HAP-1 (cell line): Measurements from ENCODE around the gene EFCC1.

Experiments used
- DNase-seq, 2 experiments: peaks; one replicate each; pipeline ENCODE4 v3.0.0-alpha.2; 2016 to 2020; ENCODE audit warnings: low spot score in 2 of 2
- H3K27me3 ChIP-seq: fragments of 250-450 bp; sonication (Bioruptor Pico); 2 replicates; pipeline ENCODE4 v1.5.1; 2020; ENCODE audit warnings: low read depth, mild to moderate bottlenecking, moderate library complexity
- H3K36me3 ChIP-seq: fragments of 250-450 bp; sonication (Bioruptor Pico); replicated peaks from 2 replicates; pipeline ENCODE4 v1.5.1; 2020; ENCODE audit warnings: mild to moderate bottlenecking
- H3K4me1 ChIP-seq: fragments of 250-450 bp; sonication (Bioruptor Pico); 2 replicates; pipeline ENCODE4 v1.5.1; 2020; ENCODE audit warnings: mild to moderate bottlenecking
- H3K4me3 ChIP-seq: fragments of 250-450 bp; sonication (Bioruptor Pico); 2 replicates; pipeline ENCODE4 v1.5.1; 2020; ENCODE audit warnings: mild to moderate bottlenecking, moderate library complexity
- H3K9me3 ChIP-seq: fragments of 250-450 bp; sonication (Bioruptor Pico); 2 replicates; pipeline ENCODE4 v1.5.1; 2020; ENCODE audit warnings: mild to moderate bottlenecking, moderate library complexity
- in situ Hi-C: fragments of 300-500 bp; cut with MboI; formaldehyde crosslinking; loops from 3 replicates; pipeline ENCODE4 v1.14.3; 2020; ENCODE audit warnings: low sequenced_read_pairs, inconsistent platforms, mixed read lengths

Gene EFCC1

DNA sequence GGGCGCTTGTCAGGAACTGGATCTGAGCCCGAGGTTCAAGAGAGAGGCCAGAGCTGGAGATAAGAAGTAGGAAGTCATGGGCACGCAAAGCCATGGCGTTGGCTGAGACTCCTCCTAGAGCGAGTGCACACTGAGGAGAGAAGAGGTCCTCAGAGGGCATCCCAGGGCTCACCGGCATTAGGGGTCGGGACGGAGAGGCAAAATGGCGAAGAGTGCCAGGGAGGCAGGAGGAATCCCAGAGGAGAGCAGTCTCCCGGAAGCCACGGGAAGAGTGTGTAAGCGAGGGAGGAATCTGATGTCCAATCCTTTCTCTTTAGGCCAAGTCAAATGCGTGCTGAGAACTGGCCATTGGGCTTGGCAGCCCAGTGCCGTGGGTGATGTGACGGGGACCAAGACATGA is 24.0 kb downstream of the EFCC1 start:
- no peaks in the 10 kb centered on the region for H3K36me3 ChIP-seq
- peaks cover 8% of the 10 kb centered on the region for H3K4me1 ChIP-seq
- H3K9me3 ChIP-seq = no peaks in the 10 kb centered on the region
- H3K27me3 ChIP-seq = no peaks in the 10 kb centered on the region
- no peak overlapping the region for H3K4me3 ChIP-seq
- in situ Hi-C loops = no loop called here
- DNase-seq = no peak

DNA sequence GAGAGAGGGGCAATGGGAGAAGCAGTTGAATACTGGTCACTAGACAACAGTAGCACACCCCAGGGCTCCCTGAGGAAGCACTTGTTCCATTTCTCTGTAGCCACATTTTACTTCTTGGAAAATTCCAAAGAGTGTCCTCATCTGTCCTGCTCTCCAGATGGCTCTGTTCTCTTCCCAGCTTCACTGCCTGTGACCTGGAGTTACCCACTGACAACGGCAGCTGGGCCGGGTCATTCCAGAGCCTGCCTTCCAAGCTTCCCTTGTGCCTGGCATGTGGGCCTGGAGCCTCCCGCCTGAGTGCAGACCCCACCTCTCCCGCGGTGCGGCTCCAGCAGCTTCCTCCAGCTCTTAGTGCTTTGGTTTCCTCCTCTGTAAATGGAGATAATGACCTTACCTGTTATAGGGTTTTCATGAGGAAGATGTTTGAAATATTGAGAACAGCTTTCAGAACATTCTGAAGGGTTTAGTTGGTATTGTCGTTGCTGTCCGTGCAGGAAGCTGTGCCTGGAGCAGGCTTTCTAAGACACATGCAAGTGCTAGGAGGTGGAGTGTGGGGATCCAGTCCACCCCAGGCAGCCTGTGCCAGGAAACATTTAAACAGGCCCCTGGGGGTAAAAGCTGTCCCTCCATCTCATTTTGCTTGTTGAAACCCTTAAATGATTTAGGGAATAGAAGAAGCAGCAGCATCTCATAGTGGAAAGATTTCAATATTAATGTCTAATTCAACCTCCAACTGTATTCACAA is 24.8 kb downstream of the EFCC1 start:
- Histone ChIP-seq H3K9me3 (no peaks in the 10 kb centered on the region), H3K27me3 (no peaks in the 10 kb centered on the region), H3K4me3 (no peak overlapping the region), H3K36me3 (no peaks in the 10 kb centered on the region), H3K4me1 (peaks cover 8% of the 10 kb centered on the region)
- in situ Hi-C loops = no loop called here
- DNase-seq = no peak

DNA sequence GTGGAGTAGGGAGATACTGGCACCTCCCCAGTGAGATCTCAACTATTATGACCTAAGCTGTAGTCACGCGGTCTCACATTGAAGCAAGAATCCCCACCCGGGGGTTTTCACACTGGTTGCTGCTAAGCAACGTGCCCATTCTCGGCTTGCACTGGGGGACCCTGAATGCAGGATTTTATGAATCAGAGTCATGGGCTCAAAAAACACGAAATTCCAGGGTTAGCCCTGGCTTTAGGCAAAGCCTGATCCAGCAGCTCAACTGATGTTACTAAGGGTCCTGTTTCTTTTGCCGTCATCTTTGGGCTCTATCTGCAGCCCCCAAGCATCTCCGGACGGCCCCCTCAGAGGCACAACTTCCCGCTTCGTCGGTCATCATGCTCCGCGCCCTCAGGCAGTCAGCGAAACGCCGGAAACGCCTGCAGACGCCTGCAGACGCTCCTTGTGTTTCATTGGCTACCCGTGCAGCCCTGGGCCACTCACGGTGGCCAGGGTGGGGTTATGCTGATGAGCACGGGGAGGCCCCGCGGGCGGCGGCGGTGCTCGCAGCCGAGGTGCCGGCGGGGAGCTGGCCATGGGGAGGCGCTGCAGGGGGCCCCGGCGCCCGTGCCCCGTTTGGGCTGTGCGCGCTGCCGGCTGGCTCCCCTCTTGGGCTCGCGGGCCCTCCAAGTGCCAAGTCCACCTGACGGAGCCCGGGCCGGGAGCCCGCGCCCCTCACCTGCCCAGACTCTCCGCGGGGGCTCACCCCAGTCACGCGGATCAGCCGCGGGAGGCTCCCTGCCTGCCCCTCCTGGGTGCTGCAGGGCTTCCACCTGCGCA is 25.8 kb downstream of the EFCC1 start:
- DNase-seq = peak; percentile 87 to 93
- in situ Hi-C loops = no loop called here

GRCh38 chr3:129027544-129027880 is 26.4 kb downstream of the EFCC1 start:
- no peak for DNase-seq
- no peaks in the 10 kb centered on the region for H3K36me3 ChIP-seq
- H3K9me3 ChIP-seq = no peaks in the 10 kb centered on the region
- in situ Hi-C loops = no loop called here
- peaks cover 8% of the 10 kb centered on the region for H3K4me1 ChIP-seq
- H3K4me3 ChIP-seq = peak overlapping the region; percentile 34
- H3K27me3 ChIP-seq = no peaks in the 10 kb centered on the region

More for the DNA sequence above, 25.8 kb downstream of the EFCC1 start:
- Histone ChIP-seq H3K4me1 (peaks cover 8% of the 10 kb centered on the region), H3K4me3 (peak overlapping the region; percentile 34), H3K36me3 (no peaks in the 10 kb centered on the region), H3K9me3 (no peaks in the 10 kb centered on the region), H3K27me3 (no peaks in the 10 kb centered on the region)

DNA sequence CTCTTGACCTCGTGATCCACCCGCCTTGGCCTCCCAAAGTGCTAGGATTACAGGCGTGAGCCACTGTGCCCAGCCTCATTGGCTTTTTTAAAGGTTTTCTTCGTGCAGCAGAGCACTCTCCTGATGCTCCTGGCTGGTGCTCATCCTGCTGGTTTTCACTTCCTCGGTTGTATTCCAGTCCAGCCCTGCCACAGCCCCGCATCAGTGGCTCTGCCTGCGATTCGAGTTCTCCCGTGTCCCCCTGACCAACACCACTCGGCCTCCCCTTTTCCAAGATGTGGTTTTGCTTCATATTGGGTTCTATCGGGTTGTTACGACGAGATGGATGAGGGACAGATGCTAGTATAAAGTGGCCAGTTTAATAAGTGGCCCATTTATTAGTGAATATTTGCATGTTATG is 27.8 kb downstream of the EFCC1 start:
- no peak for DNase-seq
- Histone ChIP-seq H3K36me3 (no peaks in the 10 kb centered on the region), H3K4me1 (peaks cover 8% of the 10 kb centered on the region), H3K9me3 (no peaks in the 10 kb centered on the region), H3K4me3 (no peak overlapping the region), H3K27me3 (no peaks in the 10 kb centered on the region)
- in situ Hi-C loops = no loop called here

GRCh38 chr3:129030611-129031010 is 29.5 kb downstream of the EFCC1 start:
- Histone ChIP-seq H3K4me1 (peaks cover 8% of the 10 kb centered on the region), H3K27me3 (no peaks in the 10 kb centered on the region), H3K4me3 (no peak overlapping the region), H3K9me3 (no peaks in the 10 kb centered on the region), H3K36me3 (no peaks in the 10 kb centered on the region)
- no peak for DNase-seq
- in situ Hi-C loops = no loop called here

GRCh38 chr3:129031476-129032215 is 30.5 kb downstream of the EFCC1 start:
- Histone ChIP-seq H3K4me1 (peaks cover 6% of the 10 kb centered on the region), H3K4me3 (no peak overlapping the region), H3K36me3 (no peaks in the 10 kb centered on the region), H3K27me3 (no peaks in the 10 kb centered on the region), H3K9me3 (no peaks in the 10 kb centered on the region)
- no peak for DNase-seq
- in situ Hi-C loops = no loop called here

DNA sequence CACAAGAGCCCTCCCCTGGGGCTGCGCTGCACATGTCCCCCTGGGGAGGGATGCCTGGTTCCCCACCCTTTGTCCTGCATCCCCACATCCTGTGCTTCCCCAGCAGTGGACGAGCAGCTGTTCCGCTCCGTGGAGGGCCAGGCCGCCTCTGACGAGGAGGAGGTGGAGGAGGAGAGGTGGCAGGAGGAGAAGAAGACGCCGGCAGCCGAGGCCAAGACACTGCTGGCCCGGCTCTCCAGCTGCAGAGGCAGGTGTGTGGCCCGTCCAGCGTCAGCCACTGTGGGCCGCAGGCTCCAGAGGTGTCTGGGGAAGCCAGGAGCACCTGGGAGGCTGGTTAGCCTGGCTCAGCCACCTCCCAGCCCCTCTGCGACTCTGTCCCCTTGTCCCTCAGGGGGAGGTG is 31.6 kb downstream of the EFCC1 start:
- Histone ChIP-seq H3K4me3 (no peak overlapping the region), H3K9me3 (no peaks in the 10 kb centered on the region), H3K27me3 (no peaks in the 10 kb centered on the region), H3K36me3 (no peaks in the 10 kb centered on the region), H3K4me1 (no peaks in the 10 kb centered on the region)
- in situ Hi-C loops = no loop called here
- no peak for DNase-seq

- no peaks in the 10 kb centered on the region for H3K9me3 ChIP-seq
- H3K36me3 ChIP-seq = no peaks in the 10 kb centered on the region
- H3K4me1 ChIP-seq = no peaks in the 10 kb centered on the region
- H3K27me3 ChIP-seq = no peaks in the 10 kb centered on the region
- no peak overlapping the region for H3K4me3 ChIP-seq
- in situ Hi-C loops = no loop called here
- DNase-seq = no peak
Observed at GRCh38 chr3:129033151-129033550, 32.0 kb downstream of the EFCC1 start.

- no peaks in the 10 kb centered on the region for H3K9me3 ChIP-seq
- H3K4me1 ChIP-seq = no peaks in the 10 kb centered on the region
- no peak for DNase-seq
- H3K36me3 ChIP-seq = no peaks in the 10 kb centered on the region
- H3K27me3 ChIP-seq = no peaks in the 10 kb centered on the region
- in situ Hi-C loops = no loop called here
- no peak overlapping the region for H3K4me3 ChIP-seq
Observed at GRCh38 chr3:129033633-129034321, 32.7 kb downstream of the EFCC1 start.

DNA sequence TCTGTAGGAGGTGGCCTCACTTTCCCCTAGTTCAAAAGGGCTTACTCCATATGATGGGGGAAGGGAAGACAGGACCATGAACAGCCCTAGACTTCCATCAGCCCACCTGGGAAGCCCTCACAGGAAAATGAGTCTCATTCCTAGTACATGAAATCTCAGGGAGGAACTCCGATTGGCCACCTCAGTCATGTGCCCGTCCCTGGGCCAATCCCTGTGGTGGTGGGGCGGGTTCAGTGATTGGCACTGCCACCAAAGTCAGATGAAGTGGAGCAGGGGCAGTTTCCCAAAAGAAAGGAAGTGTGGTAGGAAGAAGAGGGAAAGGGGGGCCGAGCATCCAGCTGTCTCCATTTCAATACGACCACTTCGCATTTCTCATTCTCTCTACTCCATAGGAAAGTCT is 33.5 kb downstream of the EFCC1 start:
- Histone ChIP-seq H3K4me3 (no peak overlapping the region), H3K36me3 (no peaks in the 10 kb centered on the region), H3K27me3 (no peaks in the 10 kb centered on the region), H3K9me3 (no peaks in the 10 kb centered on the region), H3K4me1 (no peaks in the 10 kb centered on the region)
- in situ Hi-C loops = no loop called here
- DNase-seq = peak in 1 of 2 experiments; percentile 32

- Histone ChIP-seq H3K4me1 (no peaks in the 10 kb centered on the region), H3K4me3 (no peak overlapping the region), H3K9me3 (no peaks in the 10 kb centered on the region), H3K27me3 (no peaks in the 10 kb centered on the region), H3K36me3 (no peaks in the 10 kb centered on the region)
- in situ Hi-C loops = no loop called here
- DNase-seq = no peak
Observed at GRCh38 chr3:129035360-129036221, 34.5 kb downstream of the EFCC1 start.
